WTC11 (cell line): ENCODE data around the gene GBP3. TPM values are rescaled to one million over a fixed set of nuclear protein-coding genes. Genes with fewer than 3 reads are reported as not detected.
"Not testable (repeated sequence)": the region's sequence is repeated elsewhere in the genome, so short reads cannot be mapped to it uniquely, and the experiment has no call there.

Experiments used
- ATAC-seq: fragments of 200-7000 bp; cut with Tn5 transposase; 2 replicates; pipeline ENCODE4 v1.10.0; 2021; ENCODE audit warnings: mild to moderate bottlenecking, moderate library complexity
- CTCF ChIA-PET: fragments of 300-600 bp; sonication (Branson Sonifier 250); formaldehyde crosslinking; loops from one replicate; lab custom pipeline; 2021; ENCODE audit warnings: antibody characterized with exemption; lab: Charles Lee
- POLR2A ChIA-PET: fragments of 350-600 bp; sonication (Branson Sonifier 250); formaldehyde crosslinking; loops from one replicate; lab custom pipeline; 2021; ENCODE audit warnings: antibody characterized with exemption; lab: Charles Lee
- DNase-seq: peaks from one replicate; pipeline ENCODE4 v3.0.0; 2021; ENCODE audit warnings: low spot score
- H3K27ac Mint-ChIP-seq: 2 replicates; pipeline ENCODE4 v1.8.0; 2021; ENCODE audit warnings: mixed read lengths
- H3K27me3 Mint-ChIP-seq: 2 replicates; pipeline ENCODE4 v1.8.0; 2021; ENCODE audit warnings: low read depth, mild to moderate bottlenecking, moderate library complexity, mixed read lengths
- H3K36me3 Mint-ChIP-seq: 2 replicates; pipeline ENCODE4 v1.8.0; 2021; ENCODE audit warnings: mixed read lengths
- H3K4me1 Mint-ChIP-seq: 2 replicates; pipeline ENCODE4 v1.8.0; 2022; ENCODE audit warnings: mixed read lengths
- H3K4me3 Mint-ChIP-seq: 2 replicates; pipeline ENCODE4 v1.8.0; 2021; ENCODE audit warnings: mild to moderate bottlenecking, moderate library complexity, mixed read lengths
- H3K9me3 Mint-ChIP-seq: 2 replicates; pipeline ENCODE4 v1.8.0; 2021; ENCODE audit warnings: mixed read lengths
- GTF2I ChIP-seq: fragments of 250-450 bp; sonication (Bioruptor Pico); conservative IDR thresholded peaks from 2 replicates; pipeline ENCODE4 v1.4.0; 2021; ENCODE audit warnings: mild to moderate bottlenecking
- MXD4 ChIP-seq: fragments of 250-450 bp; sonication (Bioruptor Pico); IDR thresholded peaks from 2 replicates; pipeline ENCODE4 v1.8.0; 2021; ENCODE audit warnings: mild to moderate bottlenecking, moderate library complexity, borderline replicate concordance
- PRRX2 ChIP-seq: fragments of 250-450 bp; sonication (Bioruptor Pico); IDR thresholded peaks from 2 replicates; pipeline ENCODE4 v1.8.0; 2021; ENCODE audit warnings: mild to moderate bottlenecking
- RORB ChIP-seq: fragments of 250-450 bp; sonication (Bioruptor Pico); IDR thresholded peaks from 2 replicates; pipeline ENCODE4 v1.9.0; 2021; ENCODE audit warnings: mild to moderate bottlenecking
- SMAD4 ChIP-seq: sonication (generic); formaldehyde crosslinking; IDR thresholded peaks from 2 replicates; pipeline ENCODE4 v1.8.0; 2022; ENCODE audit warnings: mild to moderate bottlenecking, missing genetic modification reagents
- TEAD1 ChIP-seq: sonication (generic); formaldehyde crosslinking; IDR thresholded peaks from 2 replicates; pipeline ENCODE4 v1.8.0; 2022; ENCODE audit warnings: mild to moderate bottlenecking, missing genetic modification reagents
- ZNF263 ChIP-seq: sonication (generic); formaldehyde crosslinking; IDR thresholded peaks from 2 replicates; pipeline ENCODE4 v1.8.1; 2022; ENCODE audit warnings: low read depth, mild to moderate bottlenecking, moderate library complexity, missing genetic modification reagents
- ZNF416 ChIP-seq: fragments of 250-450 bp; sonication (Bioruptor Pico); IDR thresholded peaks from 2 replicates; pipeline ENCODE4 v1.9.0; 2021; ENCODE audit warnings: mild to moderate bottlenecking, inconsistent platforms
- ZNF423 ChIP-seq: fragments of 250-450 bp; sonication (Bioruptor Pico); IDR thresholded peaks from 2 replicates; pipeline ENCODE4 v2.1.2; 2022; ENCODE audit warnings: mild to moderate bottlenecking, moderate library complexity
- ZNF671 ChIP-seq: fragments of 250-450 bp; sonication (Bioruptor Pico); IDR thresholded peaks from 2 replicates; pipeline ENCODE4 v1.8.0; 2021; ENCODE audit warnings: mild to moderate bottlenecking
- total RNA-seq: library from RNA; stranded (reverse); gene quantifications from 3 replicates; pipeline ENCODE4 v1.2.3, GENCODE V29; 2021
- TF ChIP-seq, protein P1 (sequence below): sonication (generic); formaldehyde crosslinking; IDR thresholded peaks from 2 replicates; pipeline ENCODE4 v1.8.1; 2023; ENCODE audit warnings: mild to moderate bottlenecking, missing genetic modification reagents
- TF ChIP-seq, protein P2 (sequence below): sonication (generic); formaldehyde crosslinking; IDR thresholded peaks from 2 replicates; pipeline ENCODE4 v1.8.1; 2022; ENCODE audit warnings: low read depth, missing genetic modification reagents, borderline replicate concordance
- TF ChIP-seq, protein P3 (sequence below): sonication (generic); formaldehyde crosslinking; IDR thresholded peaks from 2 replicates; pipeline ENCODE4 v1.8.1; 2022; ENCODE audit warnings: mild to moderate bottlenecking, moderate library complexity, missing genetic modification reagents
- TF ChIP-seq, protein P4 (sequence below): fragments of 250-450 bp; sonication (Bioruptor Pico); IDR thresholded peaks from 2 replicates; pipeline ENCODE4 v1.9.0; 2021; ENCODE audit warnings: moderate library complexity, mild to moderate bottlenecking, inconsistent platforms, borderline replicate concordance
- TF ChIP-seq, protein P5 (sequence below): sonication (generic); formaldehyde crosslinking; conservative IDR thresholded peaks from 2 replicates; pipeline ENCODE4 v1.8.1; 2022; ENCODE audit warnings: mild to moderate bottlenecking, missing genetic modification reagents
- TF ChIP-seq, protein P6 (sequence below): fragments of 200-600 bp; IDR thresholded peaks from 2 replicates; pipeline ENCODE4 v1.8.0; 2022; ENCODE audit warnings: antibody characterized with exemption
- TF ChIP-seq, protein P7 (sequence below): fragments of 250-450 bp; sonication (Bioruptor Pico); IDR thresholded peaks from 2 replicates; pipeline ENCODE4 v1.9.0; 2021; ENCODE audit warnings: mild to moderate bottlenecking
- TF ChIP-seq, protein P8 (sequence below): sonication (generic); formaldehyde crosslinking; IDR thresholded peaks from 2 replicates; pipeline ENCODE4 v1.8.0; 2022; ENCODE audit warnings: mild to moderate bottlenecking, missing genetic modification reagents

GBP3 gene
- total RNA-seq, 1 experiment from 2014 or later, result not detected

DNA sequence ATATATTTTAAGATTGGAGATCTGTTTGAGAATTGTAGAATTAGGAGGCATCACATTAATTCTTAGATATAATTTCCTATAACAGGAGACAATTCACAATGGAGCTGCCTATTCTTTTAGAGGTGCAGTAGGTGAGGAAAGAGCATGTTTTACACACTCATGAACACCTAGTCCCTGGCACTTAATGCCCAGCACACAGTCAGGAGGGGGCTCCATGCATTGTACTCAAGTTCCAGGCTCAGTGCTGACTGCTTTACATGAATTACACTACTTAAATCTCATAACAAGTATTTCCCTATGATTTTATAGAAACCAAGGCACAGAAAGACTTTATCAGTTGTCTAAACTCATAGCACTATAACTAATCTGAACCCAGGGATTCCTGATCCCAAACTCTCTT is 360 bp upstream of the GBP3 start:
- Mint-ChIP-seq H3K27ac (no peak overlapping the region), H3K4me3 (no peak overlapping the region), H3K4me1 (peaks cover 15% of the 10 kb centered on the region), H3K9me3 (no peaks in the 10 kb centered on the region), H3K27me3 (no peaks in the 10 kb centered on the region), H3K36me3 (no peaks in the 10 kb centered on the region)
- ChIA-PET POLR2A (interaction anchor here (0.6 kb wide), 1 partner anchor 93 kb away, joined by 4 read pairs; no protein-coding TSS in a partner anchor), CTCF (interaction anchor here (0.7 to 1.3 kb wide), 2 partner anchors 23 to 382 kb away, joined by 3 read pairs; no protein-coding TSS in a partner anchor)
- ATAC-seq, result no peak
- DNase-seq, result no peak
- TF ChIP-seq, protein P1, sequence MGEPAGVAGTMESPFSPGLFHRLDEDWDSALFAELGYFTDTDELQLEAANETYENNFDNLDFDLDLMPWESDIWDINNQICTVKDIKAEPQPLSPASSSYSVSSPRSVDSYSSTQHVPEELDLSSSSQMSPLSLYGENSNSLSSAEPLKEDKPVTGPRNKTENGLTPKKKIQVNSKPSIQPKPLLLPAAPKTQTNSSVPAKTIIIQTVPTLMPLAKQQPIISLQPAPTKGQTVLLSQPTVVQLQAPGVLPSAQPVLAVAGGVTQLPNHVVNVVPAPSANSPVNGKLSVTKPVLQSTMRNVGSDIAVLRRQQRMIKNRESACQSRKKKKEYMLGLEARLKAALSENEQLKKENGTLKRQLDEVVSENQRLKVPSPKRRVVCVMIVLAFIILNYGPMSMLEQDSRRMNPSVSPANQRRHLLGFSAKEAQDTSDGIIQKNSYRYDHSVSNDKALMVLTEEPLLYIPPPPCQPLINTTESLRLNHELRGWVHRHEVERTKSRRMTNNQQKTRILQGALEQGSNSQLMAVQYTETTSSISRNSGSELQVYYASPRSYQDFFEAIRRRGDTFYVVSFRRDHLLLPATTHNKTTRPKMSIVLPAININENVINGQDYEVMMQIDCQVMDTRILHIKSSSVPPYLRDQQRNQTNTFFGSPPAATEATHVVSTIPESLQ, result no peak
- TF ChIP-seq ZNF416 (CRISPR knock-in tag) (no peak), MXD4 (CRISPR knock-in tag) (no peak), ZNF263 (CRISPR knock-in tag) (no peak), RORB (CRISPR knock-in tag) (no peak), TEAD1 (no peak), PRRX2 (CRISPR knock-in tag) (no peak), GTF2I (no peak), SMAD4 (CRISPR knock-in tag) (no peak), ZNF671 (CRISPR knock-in tag) (no peak), ZNF423 (CRISPR knock-in tag) (no peak)
- TF ChIP-seq, protein P2, sequence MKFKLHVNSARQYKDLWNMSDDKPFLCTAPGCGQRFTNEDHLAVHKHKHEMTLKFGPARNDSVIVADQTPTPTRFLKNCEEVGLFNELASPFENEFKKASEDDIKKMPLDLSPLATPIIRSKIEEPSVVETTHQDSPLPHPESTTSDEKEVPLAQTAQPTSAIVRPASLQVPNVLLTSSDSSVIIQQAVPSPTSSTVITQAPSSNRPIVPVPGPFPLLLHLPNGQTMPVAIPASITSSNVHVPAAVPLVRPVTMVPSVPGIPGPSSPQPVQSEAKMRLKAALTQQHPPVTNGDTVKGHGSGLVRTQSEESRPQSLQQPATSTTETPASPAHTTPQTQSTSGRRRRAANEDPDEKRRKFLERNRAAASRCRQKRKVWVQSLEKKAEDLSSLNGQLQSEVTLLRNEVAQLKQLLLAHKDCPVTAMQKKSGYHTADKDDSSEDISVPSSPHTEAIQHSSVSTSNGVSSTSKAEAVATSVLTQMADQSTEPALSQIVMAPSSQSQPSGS, result no peak
- TF ChIP-seq, protein P3, sequence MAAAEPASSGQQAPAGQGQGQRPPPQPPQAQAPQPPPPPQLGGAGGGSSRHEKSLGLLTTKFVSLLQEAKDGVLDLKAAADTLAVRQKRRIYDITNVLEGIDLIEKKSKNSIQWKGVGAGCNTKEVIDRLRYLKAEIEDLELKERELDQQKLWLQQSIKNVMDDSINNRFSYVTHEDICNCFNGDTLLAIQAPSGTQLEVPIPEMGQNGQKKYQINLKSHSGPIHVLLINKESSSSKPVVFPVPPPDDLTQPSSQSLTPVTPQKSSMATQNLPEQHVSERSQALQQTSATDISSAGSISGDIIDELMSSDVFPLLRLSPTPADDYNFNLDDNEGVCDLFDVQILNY (CRISPR knock-in tag), result no peak
- TF ChIP-seq, protein P4, sequence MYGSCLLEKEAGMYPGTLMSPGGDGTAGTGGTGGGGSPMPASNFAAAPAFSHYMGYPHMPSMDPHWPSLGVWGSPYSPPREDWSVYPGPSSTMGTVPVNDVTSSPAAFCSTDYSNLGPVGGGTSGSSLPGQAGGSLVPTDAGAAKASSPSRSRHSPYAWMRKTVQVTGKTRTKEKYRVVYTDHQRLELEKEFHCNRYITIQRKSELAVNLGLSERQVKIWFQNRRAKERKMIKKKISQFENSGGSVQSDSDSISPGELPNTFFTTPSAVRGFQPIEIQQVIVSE (CRISPR knock-in tag), result no peak
- TF ChIP-seq, protein P5, sequence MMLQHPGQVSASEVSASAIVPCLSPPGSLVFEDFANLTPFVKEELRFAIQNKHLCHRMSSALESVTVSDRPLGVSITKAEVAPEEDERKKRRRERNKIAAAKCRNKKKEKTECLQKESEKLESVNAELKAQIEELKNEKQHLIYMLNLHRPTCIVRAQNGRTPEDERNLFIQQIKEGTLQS (CRISPR knock-in tag), result no peak
- TF ChIP-seq, protein P6, sequence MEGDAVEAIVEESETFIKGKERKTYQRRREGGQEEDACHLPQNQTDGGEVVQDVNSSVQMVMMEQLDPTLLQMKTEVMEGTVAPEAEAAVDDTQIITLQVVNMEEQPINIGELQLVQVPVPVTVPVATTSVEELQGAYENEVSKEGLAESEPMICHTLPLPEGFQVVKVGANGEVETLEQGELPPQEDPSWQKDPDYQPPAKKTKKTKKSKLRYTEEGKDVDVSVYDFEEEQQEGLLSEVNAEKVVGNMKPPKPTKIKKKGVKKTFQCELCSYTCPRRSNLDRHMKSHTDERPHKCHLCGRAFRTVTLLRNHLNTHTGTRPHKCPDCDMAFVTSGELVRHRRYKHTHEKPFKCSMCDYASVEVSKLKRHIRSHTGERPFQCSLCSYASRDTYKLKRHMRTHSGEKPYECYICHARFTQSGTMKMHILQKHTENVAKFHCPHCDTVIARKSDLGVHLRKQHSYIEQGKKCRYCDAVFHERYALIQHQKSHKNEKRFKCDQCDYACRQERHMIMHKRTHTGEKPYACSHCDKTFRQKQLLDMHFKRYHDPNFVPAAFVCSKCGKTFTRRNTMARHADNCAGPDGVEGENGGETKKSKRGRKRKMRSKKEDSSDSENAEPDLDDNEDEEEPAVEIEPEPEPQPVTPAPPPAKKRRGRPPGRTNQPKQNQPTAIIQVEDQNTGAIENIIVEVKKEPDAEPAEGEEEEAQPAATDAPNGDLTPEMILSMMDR, result no peak
- TF ChIP-seq, protein P7, sequence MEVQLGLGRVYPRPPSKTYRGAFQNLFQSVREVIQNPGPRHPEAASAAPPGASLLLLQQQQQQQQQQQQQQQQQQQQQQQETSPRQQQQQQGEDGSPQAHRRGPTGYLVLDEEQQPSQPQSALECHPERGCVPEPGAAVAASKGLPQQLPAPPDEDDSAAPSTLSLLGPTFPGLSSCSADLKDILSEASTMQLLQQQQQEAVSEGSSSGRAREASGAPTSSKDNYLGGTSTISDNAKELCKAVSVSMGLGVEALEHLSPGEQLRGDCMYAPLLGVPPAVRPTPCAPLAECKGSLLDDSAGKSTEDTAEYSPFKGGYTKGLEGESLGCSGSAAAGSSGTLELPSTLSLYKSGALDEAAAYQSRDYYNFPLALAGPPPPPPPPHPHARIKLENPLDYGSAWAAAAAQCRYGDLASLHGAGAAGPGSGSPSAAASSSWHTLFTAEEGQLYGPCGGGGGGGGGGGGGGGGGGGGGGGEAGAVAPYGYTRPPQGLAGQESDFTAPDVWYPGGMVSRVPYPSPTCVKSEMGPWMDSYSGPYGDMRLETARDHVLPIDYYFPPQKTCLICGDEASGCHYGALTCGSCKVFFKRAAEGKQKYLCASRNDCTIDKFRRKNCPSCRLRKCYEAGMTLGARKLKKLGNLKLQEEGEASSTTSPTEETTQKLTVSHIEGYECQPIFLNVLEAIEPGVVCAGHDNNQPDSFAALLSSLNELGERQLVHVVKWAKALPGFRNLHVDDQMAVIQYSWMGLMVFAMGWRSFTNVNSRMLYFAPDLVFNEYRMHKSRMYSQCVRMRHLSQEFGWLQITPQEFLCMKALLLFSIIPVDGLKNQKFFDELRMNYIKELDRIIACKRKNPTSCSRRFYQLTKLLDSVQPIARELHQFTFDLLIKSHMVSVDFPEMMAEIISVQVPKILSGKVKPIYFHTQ (CRISPR knock-in tag), result no peak
- TF ChIP-seq, protein P8, sequence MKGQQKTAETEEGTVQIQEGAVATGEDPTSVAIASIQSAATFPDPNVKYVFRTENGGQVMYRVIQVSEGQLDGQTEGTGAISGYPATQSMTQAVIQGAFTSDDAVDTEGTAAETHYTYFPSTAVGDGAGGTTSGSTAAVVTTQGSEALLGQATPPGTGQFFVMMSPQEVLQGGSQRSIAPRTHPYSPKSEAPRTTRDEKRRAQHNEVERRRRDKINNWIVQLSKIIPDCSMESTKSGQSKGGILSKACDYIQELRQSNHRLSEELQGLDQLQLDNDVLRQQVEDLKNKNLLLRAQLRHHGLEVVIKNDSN (CRISPR knock-in tag), result no peak

DNA sequence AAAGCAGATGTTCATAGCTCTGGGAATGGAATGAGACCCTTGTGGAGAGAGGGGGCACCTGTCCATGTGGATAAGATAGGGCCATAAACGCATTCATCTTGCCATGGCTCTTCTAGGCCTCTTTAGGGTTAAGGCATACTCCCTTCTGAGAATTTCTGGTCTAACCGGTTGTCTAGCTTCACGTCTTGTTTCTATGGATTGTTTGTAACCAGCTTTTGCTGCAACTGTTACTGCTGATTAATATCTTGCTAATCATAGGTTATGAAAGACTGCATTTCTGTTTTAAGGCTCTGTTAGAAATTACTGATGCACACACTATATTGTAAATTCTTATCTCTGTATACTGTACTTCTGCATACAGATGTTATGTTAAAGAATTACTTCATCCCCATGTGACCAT is 4.3 kb downstream of the GBP3 start:
- ATAC-seq, CTCF ChIA-PET, H3K27ac Mint-ChIP-seq, H3K36me3 Mint-ChIP-seq, H3K9me3 Mint-ChIP-seq, H3K27me3 Mint-ChIP-seq, DNase-seq, H3K4me3 Mint-ChIP-seq, POLR2A ChIA-PET: not testable (repeated sequence)
- peaks cover 17% of the 10 kb centered on the region for H3K4me1 Mint-ChIP-seq
